Kidney (tissue), 14 donors: ENCODE results near the gene IL17REL. TPM values are rescaled to one million over a fixed set of nuclear protein-coding genes. Genes with fewer than 3 reads are reported as not detected.
A peak's percentile ranks its signal among the peaks of the same experiment; 100 is the strongest.

Source experiments
- DNase-seq, 5 donors: peaks; one replicate each; pipeline ENCODE4 v3.0.0-alpha.2; 2013 to 2020
- FAIRE-seq: peaks from 2 replicates; lab custom pipeline; 2012; peaks lifted over from hg19 to GRCh38; lab: Jason Lieb, UNC
- H3K27ac ChIP-seq, 2 donors: one replicate each; pipeline ENCODE4 v1.7.0; 2013; ENCODE audit warnings: low read depth in 2 of 2, low read length in 2 of 2, inconsistent platforms in 1 of 2
- H3K27me3 ChIP-seq: one replicate; pipeline ENCODE4 v1.7.1; 2013; ENCODE audit warnings: low read length, inconsistent platforms; ENCODE audit not compliant: control insufficient read depth, insufficient read depth
- H3K36me3 ChIP-seq, 3 donors: one replicate each; pipeline versions ENCODE4 v1.7.0 to v1.7.1; 2013; ENCODE audit warnings: low read length in 3 of 3, control low read depth in 1 of 3, inconsistent platforms in 1 of 3; ENCODE audit not compliant: insufficient read depth in 3 of 3, control insufficient read depth in 2 of 3
- H3K4me1 ChIP-seq, 3 donors: one replicate each; pipeline versions ENCODE4 v1.7.0 to v1.7.1; 2013; ENCODE audit warnings: low read length in 3 of 3, inconsistent platforms in 1 of 3, low read depth in 1 of 3; ENCODE audit not compliant: control insufficient read depth in 2 of 3, insufficient read depth in 2 of 3
- H3K4me3 ChIP-seq, 3 donors: one replicate each; pipeline versions ENCODE4 v1.7.0 to v1.8.1; 2013; ENCODE audit warnings: low read length in 3 of 3, control low read depth in 1 of 3, inconsistent platforms in 1 of 3
- H3K9ac ChIP-seq, 3 donors: one replicate each; pipeline versions ENCODE4 v1.7.0 to v1.7.1; 2013; ENCODE audit warnings: low read length in 3 of 3, control low read depth in 1 of 3, inconsistent platforms in 1 of 3
- H3K9me3 ChIP-seq, 3 donors: one replicate each; pipeline versions ENCODE4 v1.7.0 to v1.7.1; 2013; ENCODE audit warnings: low read length in 3 of 3, control low read depth in 1 of 3, inconsistent platforms in 1 of 3; ENCODE audit not compliant: control insufficient read depth in 2 of 3, insufficient read depth in 1 of 3
- intact Hi-C: fragments of 100-400 bp; cut with DNase I; formaldehyde crosslinking; loops from one replicate; pipeline ENCODE4 v1.11.1; 2022
- polyA plus RNA-seq: library from polyadenylated mRNA; stranded (reverse); fragments of 350-450 nt; fragmentation: Illumina TruSeq; extraction: RNeasy Lipid Tissue Mini Kit (QIAGEN cat#74804); gene quantifications from one replicate; pipeline ENCODE4 v1.2.3, GENCODE V29; 2014; ENCODE audit warnings: low read depth, low replicate concordance; ENCODE audit not compliant: insufficient read depth
- total RNA-seq: library from RNA; stranded (reverse); fragmentation: NEBNext Ultra II Directional; extraction: Animal tissue kit (Norgen Biotek cat#: 25700); gene quantifications from one replicate; pipeline ENCODE4 v1.2.1, GENCODE V29; 2021
- TF ChIP-seq, protein P1 (sequence below): IDR thresholded peaks from 3 replicates; pipeline ENCODE4 v1.5.1; 2012; ENCODE audit warnings: mild to moderate bottlenecking, moderate library complexity, borderline replicate concordance; ENCODE audit not compliant: insufficient read depth; ENCODE audit errors: extremely low read depth
- donor health status: control.
- donor health status: control.
- donor health status: control.
- donor health status: control.
- donor health status: control.
- donor health status: DM: yes; HTN: yes; CAD: no.
- donor health status: Normal renal cell carcinoma (clear cell type).

The IL17REL gene
- total and polyA plus RNA-seq, 2 donors from 2014 or later: 0.16 TPM; not detected in 1

DNA sequence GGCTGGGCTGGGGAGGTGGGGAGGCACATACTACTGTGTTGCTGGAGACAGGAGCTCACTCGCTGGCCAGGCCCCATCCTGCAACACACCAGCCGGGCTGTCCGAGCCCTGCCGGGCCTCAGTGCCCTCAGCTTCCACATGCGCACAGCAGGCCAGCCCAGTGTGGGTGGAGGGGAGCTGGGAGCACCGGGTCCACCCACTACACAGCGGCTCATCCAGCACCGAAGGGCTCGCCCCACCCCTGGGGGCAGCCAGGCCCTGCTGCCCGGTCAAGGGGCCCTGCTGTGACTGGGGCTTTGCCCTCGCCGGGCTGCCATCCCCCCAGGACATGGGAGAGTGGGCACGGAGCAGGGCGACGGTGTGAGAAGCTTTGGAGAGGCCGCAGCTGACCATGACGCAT is 36.3 kb upstream of the IL17REL start:
- H3K27me3 ChIP-seq: no peaks in the 10 kb centered on the region
- TF ChIP-seq, protein P1, sequence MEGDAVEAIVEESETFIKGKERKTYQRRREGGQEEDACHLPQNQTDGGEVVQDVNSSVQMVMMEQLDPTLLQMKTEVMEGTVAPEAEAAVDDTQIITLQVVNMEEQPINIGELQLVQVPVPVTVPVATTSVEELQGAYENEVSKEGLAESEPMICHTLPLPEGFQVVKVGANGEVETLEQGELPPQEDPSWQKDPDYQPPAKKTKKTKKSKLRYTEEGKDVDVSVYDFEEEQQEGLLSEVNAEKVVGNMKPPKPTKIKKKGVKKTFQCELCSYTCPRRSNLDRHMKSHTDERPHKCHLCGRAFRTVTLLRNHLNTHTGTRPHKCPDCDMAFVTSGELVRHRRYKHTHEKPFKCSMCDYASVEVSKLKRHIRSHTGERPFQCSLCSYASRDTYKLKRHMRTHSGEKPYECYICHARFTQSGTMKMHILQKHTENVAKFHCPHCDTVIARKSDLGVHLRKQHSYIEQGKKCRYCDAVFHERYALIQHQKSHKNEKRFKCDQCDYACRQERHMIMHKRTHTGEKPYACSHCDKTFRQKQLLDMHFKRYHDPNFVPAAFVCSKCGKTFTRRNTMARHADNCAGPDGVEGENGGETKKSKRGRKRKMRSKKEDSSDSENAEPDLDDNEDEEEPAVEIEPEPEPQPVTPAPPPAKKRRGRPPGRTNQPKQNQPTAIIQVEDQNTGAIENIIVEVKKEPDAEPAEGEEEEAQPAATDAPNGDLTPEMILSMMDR: no peak
- no peak overlapping the region for H3K9ac ChIP-seq
- intact Hi-C loops: no loop called here
- no peak overlapping the region for H3K27ac ChIP-seq
- H3K4me3 ChIP-seq: no peak overlapping the region
- DNase-seq (peak in 2 of 5 donors; percentile 38 to 44), FAIRE-seq (no peak)
- H3K9me3 ChIP-seq: no peaks in the 10 kb centered on the region
- H3K36me3 ChIP-seq: no peaks in the 10 kb centered on the region
- no peaks in the 10 kb centered on the region for H3K4me1 ChIP-seq

DNA sequence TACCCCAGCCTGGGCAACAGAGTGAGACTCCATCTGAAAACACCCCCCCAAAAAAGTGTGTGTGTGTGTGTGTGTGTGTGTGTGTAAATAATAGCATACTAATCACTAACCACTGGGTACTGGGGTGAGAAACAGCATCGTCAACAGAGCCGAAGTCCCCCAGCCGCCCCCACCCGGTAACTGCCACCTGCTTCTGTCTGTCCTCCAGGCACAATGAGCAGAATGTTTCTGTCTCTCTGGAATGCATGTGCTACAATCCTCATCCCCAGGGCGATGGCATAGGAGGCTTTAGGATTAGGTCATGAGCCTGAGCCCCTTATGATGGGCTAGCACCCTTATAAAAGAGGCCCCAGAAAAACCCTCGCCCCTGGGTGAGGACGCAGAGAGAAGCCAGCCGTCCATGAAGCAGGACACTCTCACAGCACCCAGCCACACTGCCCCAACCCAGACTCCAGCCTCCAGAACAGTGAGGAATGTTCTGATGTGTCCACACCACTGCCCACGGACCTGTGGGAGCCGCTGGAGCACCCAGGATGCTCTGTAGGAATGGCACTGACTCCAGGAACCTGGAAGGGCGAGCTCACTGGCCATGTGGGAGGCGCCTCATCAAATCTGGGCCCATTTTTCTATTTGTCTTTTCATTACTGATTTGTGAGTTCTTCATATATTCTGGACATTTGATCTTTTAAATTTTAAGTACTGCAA is 35.6 kb upstream of the IL17REL start:
- H3K27me3 ChIP-seq: no peaks in the 10 kb centered on the region
- H3K9ac ChIP-seq: no peak overlapping the region
- H3K4me1 ChIP-seq: no peaks in the 10 kb centered on the region
- H3K4me3 ChIP-seq: no peak overlapping the region
- TF ChIP-seq, protein P1: no peak
- intact Hi-C loops: no loop called here
- DNase-seq (peak in 2 of 5 donors; percentile 26 to 27), FAIRE-seq (no peak)
- no peak overlapping the region for H3K27ac ChIP-seq
- H3K36me3 ChIP-seq: no peaks in the 10 kb centered on the region
- no peaks in the 10 kb centered on the region for H3K9me3 ChIP-seq

DNA sequence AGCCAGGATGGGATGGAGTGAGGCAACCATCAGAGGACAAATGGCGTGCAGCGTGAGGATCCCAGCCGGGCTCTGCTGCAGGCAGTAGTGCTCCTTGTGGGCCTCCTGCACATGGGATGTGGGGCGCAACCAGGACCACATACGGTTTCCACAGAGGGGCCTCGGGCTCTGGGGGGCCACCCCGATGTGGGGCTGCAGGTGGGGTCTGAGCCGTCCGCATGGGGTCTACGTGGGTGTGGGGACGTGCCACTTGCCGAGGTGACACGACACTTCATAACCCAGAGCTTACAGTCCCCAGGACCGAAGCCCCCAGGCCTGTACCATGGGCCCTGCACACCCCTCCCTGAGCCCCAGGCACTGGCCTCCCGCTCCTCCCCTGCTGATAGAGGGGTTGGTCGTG is 34.8 kb upstream of the IL17REL start:
- H3K27me3 ChIP-seq: no peaks in the 10 kb centered on the region
- no peak overlapping the region for H3K4me3 ChIP-seq
- H3K36me3 ChIP-seq: no peaks in the 10 kb centered on the region
- H3K9me3 ChIP-seq: no peaks in the 10 kb centered on the region
- intact Hi-C loops: no loop called here
- FAIRE-seq (no peak), DNase-seq (peak in 2 of 5 donors; percentile 16 to 64)
- no peaks in the 10 kb centered on the region for H3K4me1 ChIP-seq
- H3K27ac ChIP-seq: no peak overlapping the region
- TF ChIP-seq, protein P1: no peak
- no peak overlapping the region for H3K9ac ChIP-seq
